DOHH2 (cell line): Measurements from ENCODE around the gene NANOS1.

Source experiments
- EZH2phosphoT487 ChIP-seq: fragments of 200-600 bp; sonication (generic); IDR thresholded peaks from 2 replicates; pipeline ENCODE4 v1.6.1; 2017; ENCODE audit warnings: borderline replicate concordance, mild to moderate bottlenecking, antibody characterized with exemption, low read length, moderate library complexity, mixed read lengths
- TF ChIP-seq, protein P1 (sequence below): fragments of 200-600 bp; sonication (generic); IDR thresholded peaks from one replicate; pipeline ENCODE4 v1.5.1; 2014; ENCODE audit warnings: antibody characterized with exemption, mild to moderate bottlenecking, low read depth, low read length; ENCODE audit not compliant: poor library complexity, severe bottlenecking

DNA sequence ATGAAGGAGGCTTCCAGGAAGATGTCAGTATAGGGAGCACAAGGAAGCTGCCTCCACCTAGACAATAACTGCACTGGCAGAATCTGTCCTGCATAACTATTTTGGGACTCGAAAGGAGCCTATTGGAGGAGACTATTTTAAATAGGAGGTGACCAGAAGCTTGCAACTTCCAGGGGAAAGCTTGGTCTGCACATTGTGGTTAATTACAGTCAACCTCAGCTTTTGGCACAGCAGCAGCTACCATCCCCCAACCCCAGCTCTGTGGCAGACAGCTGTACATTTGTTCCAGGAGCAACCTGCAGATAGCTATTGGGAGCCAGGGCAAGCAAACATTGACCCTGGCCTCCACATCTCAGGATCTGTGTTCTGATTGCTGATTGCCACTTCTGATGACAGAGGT lies 46.3 kb upstream of the NANOS1 start:
- TF ChIP-seq, protein P1, sequence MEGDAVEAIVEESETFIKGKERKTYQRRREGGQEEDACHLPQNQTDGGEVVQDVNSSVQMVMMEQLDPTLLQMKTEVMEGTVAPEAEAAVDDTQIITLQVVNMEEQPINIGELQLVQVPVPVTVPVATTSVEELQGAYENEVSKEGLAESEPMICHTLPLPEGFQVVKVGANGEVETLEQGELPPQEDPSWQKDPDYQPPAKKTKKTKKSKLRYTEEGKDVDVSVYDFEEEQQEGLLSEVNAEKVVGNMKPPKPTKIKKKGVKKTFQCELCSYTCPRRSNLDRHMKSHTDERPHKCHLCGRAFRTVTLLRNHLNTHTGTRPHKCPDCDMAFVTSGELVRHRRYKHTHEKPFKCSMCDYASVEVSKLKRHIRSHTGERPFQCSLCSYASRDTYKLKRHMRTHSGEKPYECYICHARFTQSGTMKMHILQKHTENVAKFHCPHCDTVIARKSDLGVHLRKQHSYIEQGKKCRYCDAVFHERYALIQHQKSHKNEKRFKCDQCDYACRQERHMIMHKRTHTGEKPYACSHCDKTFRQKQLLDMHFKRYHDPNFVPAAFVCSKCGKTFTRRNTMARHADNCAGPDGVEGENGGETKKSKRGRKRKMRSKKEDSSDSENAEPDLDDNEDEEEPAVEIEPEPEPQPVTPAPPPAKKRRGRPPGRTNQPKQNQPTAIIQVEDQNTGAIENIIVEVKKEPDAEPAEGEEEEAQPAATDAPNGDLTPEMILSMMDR, result no peak
- TF ChIP-seq EZH2phosphoT487, result no peak
